ENCODE data around the gene ATP11C. TPM values are rescaled to one million over a fixed set of nuclear protein-coding genes. Genes with fewer than 3 reads are reported as not detected.

ATP11C gene
- total RNA-seq, 1 donor from 2014 or later: 20.0 TPM

GRCh38 chrX:139831017-139831416, 101.8 kb downstream of the ATP11C start:
- Mint-ChIP-seq H3K4me1 (peaks cover 11% of the 10 kb centered on the region), H3K36me3 (ENCODE audit: low read depth) (peaks cover 2% of the 10 kb centered on the region), H3K27ac (no peak overlapping the region), H3K4me3 (no peak overlapping the region), H3K27me3 (no peaks in the 10 kb centered on the region), H3K9me3 (no peaks in the 10 kb centered on the region)
- intact Hi-C loops (cut with micrococcal nuclease): loop anchor here (5.0 kb wide), 1 partner anchor 101 kb away; the partner anchor contains the start of gene ATP11C
- no peak for DNase-seq

GRCh38 chrX:139828830-139829229, 104.0 kb downstream of the ATP11C start:
- intact Hi-C loops (cut with micrococcal nuclease): no loop called here
- DNase-seq: no peak
- peaks cover 3% of the 10 kb centered on the region for H3K36me3 Mint-ChIP-seq (ENCODE audit: low read depth)
- H3K27me3 Mint-ChIP-seq: no peaks in the 10 kb centered on the region
- no peak overlapping the region for H3K4me3 Mint-ChIP-seq
- no peaks in the 10 kb centered on the region for H3K9me3 Mint-ChIP-seq
- H3K27ac Mint-ChIP-seq: no peak overlapping the region
- H3K4me1 Mint-ChIP-seq: peaks cover 11% of the 10 kb centered on the region

GRCh38 chrX:139828033-139828432, 104.8 kb downstream of the ATP11C start:
- no peaks in the 10 kb centered on the region for H3K27me3 Mint-ChIP-seq
- no peak overlapping the region for H3K4me3 Mint-ChIP-seq
- H3K27ac Mint-ChIP-seq: no peak overlapping the region
- intact Hi-C loops (cut with micrococcal nuclease): no loop called here
- peaks cover 11% of the 10 kb centered on the region for H3K4me1 Mint-ChIP-seq
- H3K9me3 Mint-ChIP-seq: no peaks in the 10 kb centered on the region
- DNase-seq: no peak
- peaks cover 3% of the 10 kb centered on the region for H3K36me3 Mint-ChIP-seq (ENCODE audit: low read depth)

GRCh38 chrX:139826065-139827044, 106.5 kb downstream of the ATP11C start:
- Mint-ChIP-seq H3K4me1 (peaks cover 6% of the 10 kb centered on the region), H3K27me3 (no peaks in the 10 kb centered on the region), H3K4me3 (no peak overlapping the region), H3K27ac (no peak overlapping the region), H3K36me3 (ENCODE audit: low read depth) (peaks cover 3% of the 10 kb centered on the region), H3K9me3 (no peaks in the 10 kb centered on the region)
- DNase-seq: no peak
- intact Hi-C loops (cut with micrococcal nuclease): no loop called here

GRCh38 chrX:139825618-139826017, 107.2 kb downstream of the ATP11C start:
- Mint-ChIP-seq H3K9me3 (no peaks in the 10 kb centered on the region), H3K4me3 (no peak overlapping the region), H3K27ac (no peak overlapping the region), H3K36me3 (ENCODE audit: low read depth) (peaks cover 3% of the 10 kb centered on the region), H3K4me1 (peaks cover 2% of the 10 kb centered on the region), H3K27me3 (no peaks in the 10 kb centered on the region)
- intact Hi-C loops (cut with micrococcal nuclease): no loop called here
- no peak for DNase-seq

GRCh38 chrX:139823806-139824205, 109.0 kb downstream of the ATP11C start:
- peaks cover under 1% of the 10 kb centered on the region for H3K4me1 Mint-ChIP-seq
- H3K9me3 Mint-ChIP-seq: no peaks in the 10 kb centered on the region
- no peak overlapping the region for H3K27ac Mint-ChIP-seq
- DNase-seq: no peak
- peaks cover 4% of the 10 kb centered on the region for H3K36me3 Mint-ChIP-seq (ENCODE audit: low read depth)
- intact Hi-C loops (cut with micrococcal nuclease): no loop called here
- no peaks in the 10 kb centered on the region for H3K27me3 Mint-ChIP-seq
- H3K4me3 Mint-ChIP-seq: no peak overlapping the region

GRCh38 chrX:139820358-139820984, 112.4 kb downstream of the ATP11C start:
- Mint-ChIP-seq H3K27ac (no peak overlapping the region), H3K36me3 (ENCODE audit: low read depth) (peaks cover 18% of the 10 kb centered on the region), H3K9me3 (no peaks in the 10 kb centered on the region), H3K27me3 (no peaks in the 10 kb centered on the region), H3K4me3 (no peak overlapping the region), H3K4me1 (peaks cover 15% of the 10 kb centered on the region)
- intact Hi-C loops (cut with micrococcal nuclease): no loop called here
- no peak for DNase-seq

- Mint-ChIP-seq H3K4me1 (peaks cover 18% of the 10 kb centered on the region), H3K27me3 (no peaks in the 10 kb centered on the region)
- intact Hi-C loops (cut with micrococcal nuclease): no loop called here
Measured at GRCh38 chrX:139816204-139816603, 116.6 kb downstream of the ATP11C start.

GRCh38 chrX:139815771-139816170, 117.1 kb downstream of the ATP11C start:
- Mint-ChIP-seq H3K9me3 (no peaks in the 10 kb centered on the region), H3K4me1 (peaks cover 18% of the 10 kb centered on the region), H3K27ac (no peak overlapping the region), H3K4me3 (no peak overlapping the region), H3K36me3 (ENCODE audit: low read depth) (peaks cover 33% of the 10 kb centered on the region), H3K27me3 (no peaks in the 10 kb centered on the region)
- DNase-seq: no peak
- intact Hi-C loops (cut with micrococcal nuclease): no loop called here

More at GRCh38 chrX:139816204-139816603, 116.6 kb downstream of the ATP11C start:
- H3K4me3 Mint-ChIP-seq: no peak overlapping the region
- no peaks in the 10 kb centered on the region for H3K9me3 Mint-ChIP-seq
- no peak for DNase-seq
- H3K36me3 Mint-ChIP-seq (ENCODE audit: low read depth): peaks cover 33% of the 10 kb centered on the region
- no peak overlapping the region for H3K27ac Mint-ChIP-seq

GRCh38 chrX:139811942-139812629, 120.8 kb downstream of the ATP11C start:
- H3K27ac Mint-ChIP-seq: no peak overlapping the region
- intact Hi-C loops (cut with micrococcal nuclease): no loop called here
- H3K27me3 Mint-ChIP-seq: no peaks in the 10 kb centered on the region
- H3K4me3 Mint-ChIP-seq: no peak overlapping the region
- no peak for DNase-seq
- peaks cover 28% of the 10 kb centered on the region for H3K36me3 Mint-ChIP-seq (ENCODE audit: low read depth)
- no peaks in the 10 kb centered on the region for H3K9me3 Mint-ChIP-seq
- peaks cover 11% of the 10 kb centered on the region for H3K4me1 Mint-ChIP-seq

GRCh38 chrX:139804482-139804881, 128.4 kb downstream of the ATP11C start:
- Mint-ChIP-seq H3K9me3 (no peaks in the 10 kb centered on the region), H3K4me3 (no peak overlapping the region), H3K36me3 (ENCODE audit: low read depth) (peaks cover 43% of the 10 kb centered on the region), H3K27me3 (no peaks in the 10 kb centered on the region), H3K4me1 (peaks cover 1% of the 10 kb centered on the region), H3K27ac (no peak overlapping the region)
- intact Hi-C loops (cut with micrococcal nuclease): no loop called here
- no peak for DNase-seq

GRCh38 chrX:139803224-139803623, 129.6 kb downstream of the ATP11C start:
- Mint-ChIP-seq H3K9me3 (no peaks in the 10 kb centered on the region), H3K4me1 (peaks cover 1% of the 10 kb centered on the region), H3K27ac (no peak overlapping the region), H3K27me3 (no peaks in the 10 kb centered on the region), H3K4me3 (no peak overlapping the region), H3K36me3 (ENCODE audit: low read depth) (peaks cover 43% of the 10 kb centered on the region)
- no peak for DNase-seq
- intact Hi-C loops (cut with micrococcal nuclease): no loop called here

- Mint-ChIP-seq H3K4me3 (no peak overlapping the region), H3K27me3 (no peaks in the 10 kb centered on the region), H3K27ac (no peak overlapping the region), H3K36me3 (ENCODE audit: low read depth) (peaks cover 39% of the 10 kb centered on the region), H3K9me3 (no peaks in the 10 kb centered on the region), H3K4me1 (peaks cover 1% of the 10 kb centered on the region)
- no peak for DNase-seq
- intact Hi-C loops (cut with micrococcal nuclease): no loop called here
Measured at GRCh38 chrX:139802048-139802447, 130.8 kb downstream of the ATP11C start.

- Mint-ChIP-seq H3K9me3 (no peaks in the 10 kb centered on the region), H3K4me3 (no peak overlapping the region), H3K4me1 (peaks cover 1% of the 10 kb centered on the region), H3K27ac (no peak overlapping the region), H3K27me3 (no peaks in the 10 kb centered on the region), H3K36me3 (ENCODE audit: low read depth) (peaks cover 36% of the 10 kb centered on the region)
- intact Hi-C loops (cut with micrococcal nuclease): no loop called here
- DNase-seq: no peak
Measured at GRCh38 chrX:139801397-139801813, 131.4 kb downstream of the ATP11C start.
